ENCODE data around the gene PAFAH1B1.

Gene PAFAH1B1

DNA sequence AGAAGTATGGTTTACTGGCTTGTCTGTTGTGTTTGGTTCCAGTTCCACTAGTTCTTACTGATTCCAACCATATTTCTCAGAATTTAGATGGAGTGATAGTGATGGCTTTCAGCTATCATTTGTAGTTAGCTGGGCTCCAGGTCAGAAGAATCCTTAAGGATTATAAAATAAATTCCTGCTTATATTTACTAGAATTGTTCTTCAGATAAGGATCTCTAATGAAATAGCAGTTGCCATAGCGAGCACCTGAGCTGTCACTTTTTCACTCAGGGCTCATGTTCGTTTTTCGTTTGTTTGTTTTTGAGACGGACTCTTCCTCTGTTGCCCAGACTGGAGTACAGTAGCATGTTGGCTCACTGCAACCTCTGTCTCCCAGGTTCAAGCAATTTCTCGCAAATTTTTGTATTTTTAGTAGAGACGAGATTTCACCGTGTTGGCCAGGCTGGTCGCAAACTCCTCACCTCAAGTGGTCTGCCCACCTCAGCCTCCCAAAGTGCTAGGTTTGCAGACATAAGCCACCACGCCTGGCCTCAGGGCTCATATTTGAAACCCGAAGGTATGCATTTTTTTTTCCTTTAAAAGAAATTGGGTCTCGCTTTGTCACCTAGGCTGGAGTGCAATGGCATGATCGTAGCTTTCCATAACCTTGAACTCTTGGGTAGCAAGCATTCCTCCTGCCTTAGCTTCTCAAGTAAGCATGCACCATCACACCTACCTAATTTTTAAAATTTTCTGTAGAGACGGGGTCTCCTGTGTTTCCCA is 42.9 kb downstream of the PAFAH1B1 start:
- H3K36me3 ChIP-seq (replicated peaks; ENCODE audit: low read depth, low read length), result peaks cover 3% of the 10 kb centered on the region
- no peaks in the 10 kb centered on the region for H3K9me3 ChIP-seq (ENCODE audit: insufficient read depth, low read length)
- H3K79me2 ChIP-seq (ENCODE audit: low read length), result peaks cover 61% of the 10 kb centered on the region
- H3K4me3 ChIP-seq (ENCODE audit: low read length), result no peak overlapping the region
- H3K9ac ChIP-seq (ENCODE audit: low read length), result no peak overlapping the region
- H3K27ac ChIP-seq (ENCODE audit: low read length), result no peak overlapping the region
- peaks cover 47% of the 10 kb centered on the region for H4K20me1 ChIP-seq (ENCODE audit: insufficient read depth, low read length)
- no peaks in the 10 kb centered on the region for H3K4me1 ChIP-seq (ENCODE audit: low read length)
- TF ChIP-seq, protein P1, sequence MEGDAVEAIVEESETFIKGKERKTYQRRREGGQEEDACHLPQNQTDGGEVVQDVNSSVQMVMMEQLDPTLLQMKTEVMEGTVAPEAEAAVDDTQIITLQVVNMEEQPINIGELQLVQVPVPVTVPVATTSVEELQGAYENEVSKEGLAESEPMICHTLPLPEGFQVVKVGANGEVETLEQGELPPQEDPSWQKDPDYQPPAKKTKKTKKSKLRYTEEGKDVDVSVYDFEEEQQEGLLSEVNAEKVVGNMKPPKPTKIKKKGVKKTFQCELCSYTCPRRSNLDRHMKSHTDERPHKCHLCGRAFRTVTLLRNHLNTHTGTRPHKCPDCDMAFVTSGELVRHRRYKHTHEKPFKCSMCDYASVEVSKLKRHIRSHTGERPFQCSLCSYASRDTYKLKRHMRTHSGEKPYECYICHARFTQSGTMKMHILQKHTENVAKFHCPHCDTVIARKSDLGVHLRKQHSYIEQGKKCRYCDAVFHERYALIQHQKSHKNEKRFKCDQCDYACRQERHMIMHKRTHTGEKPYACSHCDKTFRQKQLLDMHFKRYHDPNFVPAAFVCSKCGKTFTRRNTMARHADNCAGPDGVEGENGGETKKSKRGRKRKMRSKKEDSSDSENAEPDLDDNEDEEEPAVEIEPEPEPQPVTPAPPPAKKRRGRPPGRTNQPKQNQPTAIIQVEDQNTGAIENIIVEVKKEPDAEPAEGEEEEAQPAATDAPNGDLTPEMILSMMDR (IDR thresholded peaks at IDR 0.05; ENCODE audit: low read depth, low read length), result no peak
- TF ChIP-seq EZH2phosphoT487 (IDR thresholded peaks at IDR 0.05; ENCODE audit: low read depth), result no peak
- H3K4me2 ChIP-seq (ENCODE audit: low read length), result no peak overlapping the region
- H2AFZ ChIP-seq (ENCODE audit: low read depth, low read length), result no peak overlapping the region
- no peaks in the 10 kb centered on the region for H3K27me3 ChIP-seq (ENCODE audit: low read depth, low read length)

DNA sequence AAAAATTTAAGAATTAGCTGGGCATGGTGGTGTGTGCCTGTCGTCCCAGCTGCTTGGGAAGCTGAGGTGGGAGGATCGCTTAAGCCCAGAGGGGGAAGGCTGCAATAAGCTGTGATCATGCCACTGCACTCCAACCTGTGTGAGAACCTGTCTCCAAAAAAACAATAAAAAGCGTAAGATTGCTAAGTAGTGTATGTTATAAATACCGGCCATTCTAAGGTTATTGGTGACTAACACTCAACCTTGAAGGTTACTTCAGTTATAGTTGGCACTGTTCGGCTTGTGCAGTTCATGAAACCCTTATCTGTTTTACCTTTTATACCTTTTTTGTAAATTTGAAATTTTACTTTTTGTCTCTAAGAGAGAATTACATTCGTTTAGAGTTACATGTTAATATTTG is 44.0 kb downstream of the PAFAH1B1 start:
- no peaks in the 10 kb centered on the region for H3K9me3 ChIP-seq (ENCODE audit: insufficient read depth, low read length)
- no peak overlapping the region for H3K9ac ChIP-seq (ENCODE audit: low read length)
- no peak overlapping the region for H3K27ac ChIP-seq (ENCODE audit: low read length)
- peaks cover 40% of the 10 kb centered on the region for H4K20me1 ChIP-seq (ENCODE audit: insufficient read depth, low read length)
- no peak overlapping the region for H2AFZ ChIP-seq (ENCODE audit: low read depth, low read length)
- TF ChIP-seq, protein P1 (IDR thresholded peaks at IDR 0.05; ENCODE audit: low read depth, low read length), result no peak
- TF ChIP-seq EZH2phosphoT487 (IDR thresholded peaks at IDR 0.05; ENCODE audit: low read depth), result no peak
- no peak overlapping the region for H3K4me2 ChIP-seq (ENCODE audit: low read length)
- H3K27me3 ChIP-seq (ENCODE audit: low read depth, low read length), result no peaks in the 10 kb centered on the region
- H3K79me2 ChIP-seq (ENCODE audit: low read length), result peaks cover 55% of the 10 kb centered on the region
- H3K4me1 ChIP-seq (ENCODE audit: low read length), result no peaks in the 10 kb centered on the region
- peaks cover 3% of the 10 kb centered on the region for H3K36me3 ChIP-seq (replicated peaks; ENCODE audit: low read depth, low read length)
- H3K4me3 ChIP-seq (ENCODE audit: low read length), result no peak overlapping the region

DNA sequence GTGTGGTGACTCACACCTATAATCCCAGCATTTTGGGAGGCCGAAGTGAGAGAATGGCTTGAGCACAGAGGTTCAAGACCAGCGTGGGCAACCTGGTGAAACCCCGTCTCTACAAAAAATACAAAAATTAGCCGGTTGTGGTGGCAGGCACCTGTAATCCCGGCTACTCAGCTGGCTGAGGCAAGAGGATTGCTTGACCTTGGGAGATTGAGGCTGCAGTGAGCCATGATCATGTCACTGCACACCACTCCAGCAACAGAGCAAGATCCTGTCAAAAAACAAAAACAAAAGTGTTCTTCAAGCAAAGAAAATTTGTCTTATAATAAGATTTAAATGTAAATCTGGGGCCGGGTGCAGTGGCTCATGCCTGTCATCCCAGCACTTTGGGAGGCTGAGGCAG is 51.5 kb downstream of the PAFAH1B1 start:
- Histone ChIP-seq H3K27me3 (ENCODE audit: low read depth, low read length) (no peaks in the 10 kb centered on the region), H3K36me3 (replicated peaks; ENCODE audit: low read depth, low read length) (no peaks in the 10 kb centered on the region), H3K9me3 (ENCODE audit: insufficient read depth, low read length) (no peaks in the 10 kb centered on the region), H2AFZ (ENCODE audit: low read depth, low read length) (no peak overlapping the region), H3K27ac (ENCODE audit: low read length) (no peak overlapping the region), H4K20me1 (ENCODE audit: insufficient read depth, low read length) (peaks cover 4% of the 10 kb centered on the region; the same call in 1 of the 2 replicates), H3K9ac (ENCODE audit: low read length) (no peak overlapping the region), H3K79me2 (ENCODE audit: low read length) (peaks cover 5% of the 10 kb centered on the region; the same call in 1 of the 2 replicates), H3K4me1 (ENCODE audit: low read length) (no peaks in the 10 kb centered on the region), H3K4me2 (ENCODE audit: low read length) (no peak overlapping the region), H3K4me3 (ENCODE audit: low read length) (no peak overlapping the region)
- TF ChIP-seq, protein P1 (IDR thresholded peaks at IDR 0.05; ENCODE audit: low read depth, low read length), result no peak
- no peak for TF ChIP-seq EZH2phosphoT487 (IDR thresholded peaks at IDR 0.05; ENCODE audit: low read depth)

DNA sequence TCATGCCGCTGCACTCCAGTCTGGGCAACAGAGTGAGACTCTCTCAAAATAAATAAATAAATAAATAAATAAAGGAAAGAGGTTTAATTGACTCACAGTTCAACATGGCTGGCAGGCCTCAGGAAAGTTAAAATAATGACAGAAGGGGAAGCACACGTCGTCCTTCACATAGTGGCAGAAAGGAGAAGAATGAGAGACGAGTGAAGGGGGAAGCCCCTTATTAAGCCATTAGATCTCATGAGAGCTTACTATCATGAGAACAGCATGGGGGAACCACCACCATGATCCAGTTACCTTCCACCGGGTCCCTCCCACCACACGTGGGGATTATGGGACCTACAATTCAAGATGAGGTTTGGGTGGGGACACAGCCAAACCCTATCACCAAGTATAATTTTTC is 54.5 kb downstream of the PAFAH1B1 start:
- no peaks in the 10 kb centered on the region for H3K27me3 ChIP-seq (ENCODE audit: low read depth, low read length)
- H3K4me1 ChIP-seq (ENCODE audit: low read length), result no peaks in the 10 kb centered on the region
- peaks cover 10% of the 10 kb centered on the region for H3K79me2 ChIP-seq (ENCODE audit: low read length)
- H3K9me3 ChIP-seq (ENCODE audit: insufficient read depth, low read length), result no peaks in the 10 kb centered on the region
- H3K36me3 ChIP-seq (replicated peaks; ENCODE audit: low read depth, low read length), result peaks cover 2% of the 10 kb centered on the region
- no peak overlapping the region for H3K4me3 ChIP-seq (ENCODE audit: low read length)
- H3K9ac ChIP-seq (ENCODE audit: low read length), result no peak overlapping the region
- no peaks in the 10 kb centered on the region for H4K20me1 ChIP-seq (ENCODE audit: insufficient read depth, low read length)
- TF ChIP-seq EZH2phosphoT487 (IDR thresholded peaks at IDR 0.05; ENCODE audit: low read depth), result no peak
- TF ChIP-seq, protein P1 (IDR thresholded peaks at IDR 0.05; ENCODE audit: low read depth, low read length), result no peak
- no peak overlapping the region for H3K27ac ChIP-seq (ENCODE audit: low read length)
- no peak overlapping the region for H2AFZ ChIP-seq (ENCODE audit: low read depth, low read length)
- H3K4me2 ChIP-seq (ENCODE audit: low read length), result no peak overlapping the region

Data from OCI-LY3 (cell line).